Kidney capillary endothelial cell (primary cell): ENCODE data around the gene PCDH11Y.
"Not testable (repeated sequence)": the region's sequence is repeated elsewhere in the genome, so short reads cannot be mapped to it uniquely, and the experiment has no call there.

Source experiments
- DNase-seq: peaks from one replicate; pipeline ENCODE4 v3.0.0-alpha.2; 2018; ENCODE audit warnings: low spot score

Gene PCDH11Y, protein sequence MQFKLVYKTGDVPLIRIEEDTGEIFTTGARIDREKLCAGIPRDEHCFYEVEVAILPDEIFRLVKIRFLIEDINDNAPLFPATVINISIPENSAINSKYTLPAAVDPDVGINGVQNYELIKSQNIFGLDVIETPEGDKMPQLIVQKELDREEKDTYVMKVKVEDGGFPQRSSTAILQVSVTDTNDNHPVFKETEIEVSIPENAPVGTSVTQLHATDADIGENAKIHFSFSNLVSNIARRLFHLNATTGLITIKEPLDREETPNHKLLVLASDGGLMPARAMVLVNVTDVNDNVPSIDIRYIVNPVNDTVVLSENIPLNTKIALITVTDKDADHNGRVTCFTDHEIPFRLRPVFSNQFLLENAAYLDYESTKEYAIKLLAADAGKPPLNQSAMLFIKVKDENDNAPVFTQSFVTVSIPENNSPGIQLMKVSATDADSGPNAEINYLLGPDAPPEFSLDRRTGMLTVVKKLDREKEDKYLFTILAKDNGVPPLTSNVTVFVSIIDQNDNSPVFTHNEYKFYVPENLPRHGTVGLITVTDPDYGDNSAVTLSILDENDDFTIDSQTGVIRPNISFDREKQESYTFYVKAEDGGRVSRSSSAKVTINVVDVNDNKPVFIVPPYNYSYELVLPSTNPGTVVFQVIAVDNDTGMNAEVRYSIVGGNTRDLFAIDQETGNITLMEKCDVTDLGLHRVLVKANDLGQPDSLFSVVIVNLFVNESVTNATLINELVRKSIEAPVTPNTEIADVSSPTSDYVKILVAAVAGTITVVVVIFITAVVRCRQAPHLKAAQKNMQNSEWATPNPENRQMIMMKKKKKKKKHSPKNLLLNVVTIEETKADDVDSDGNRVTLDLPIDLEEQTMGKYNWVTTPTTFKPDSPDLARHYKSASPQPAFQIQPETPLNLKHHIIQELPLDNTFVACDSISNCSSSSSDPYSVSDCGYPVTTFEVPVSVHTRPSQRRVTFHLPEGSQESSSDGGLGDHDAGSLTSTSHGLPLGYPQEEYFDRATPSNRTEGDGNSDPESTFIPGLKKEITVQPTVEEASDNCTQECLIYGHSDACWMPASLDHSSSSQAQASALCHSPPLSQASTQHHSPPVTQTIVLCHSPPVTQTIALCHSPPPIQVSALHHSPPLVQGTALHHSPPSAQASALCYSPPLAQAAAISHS (N-terminal part only)

GRCh38 chrY:5000057-5000456 is at the start of gene PCDH11Y:
PCDH11Y (plus strand) TSS chrY:5000296; CDS start chrY:5057100, 56,804 bp downstream.
- DNase-seq = not testable (repeated sequence)

GRCh38 chrY:4967894-4968293 is 32.2 kb upstream of the PCDH11Y start:
- not testable (repeated sequence) for DNase-seq

DNA sequence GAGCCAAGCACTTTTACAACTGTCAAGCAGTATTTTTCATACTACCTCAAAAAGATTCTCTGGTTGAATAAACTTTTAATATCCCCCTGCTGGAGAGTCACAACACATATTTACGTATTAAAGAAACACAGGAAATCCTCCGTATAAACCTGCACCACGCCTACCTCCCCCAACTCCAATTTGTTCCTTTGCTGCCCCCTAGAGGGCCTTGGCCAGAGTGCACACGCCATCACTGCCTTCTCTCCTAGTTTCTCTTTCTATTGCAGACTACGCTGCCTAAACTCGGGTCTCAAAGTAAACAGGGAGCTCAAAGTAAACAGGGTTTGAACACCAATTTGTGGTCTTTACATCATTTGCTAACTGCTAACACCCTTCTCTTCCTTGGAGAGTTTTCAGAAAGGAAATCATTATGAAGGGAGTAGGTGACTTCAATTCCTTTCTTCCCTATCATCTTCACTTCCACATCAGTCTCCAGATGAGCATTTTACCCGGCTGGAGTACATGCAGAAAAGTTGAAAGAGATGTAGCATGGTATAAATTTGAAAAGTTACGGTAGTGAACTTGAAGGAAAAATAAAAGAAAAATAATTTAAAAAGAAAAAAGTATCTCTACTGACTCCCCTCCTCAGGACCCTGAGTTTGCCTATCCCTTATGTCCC is 8.2 kb upstream of the PCDH11Y start:
- DNase-seq = not testable (repeated sequence)

GRCh38 chrY:4994892-4995291 is 5.2 kb upstream of the PCDH11Y start:
- not testable (repeated sequence) for DNase-seq

GRCh38 chrY:5002476-5003184 is 2.5 kb downstream of the PCDH11Y start:
- DNase-seq = not testable (repeated sequence)

DNA sequence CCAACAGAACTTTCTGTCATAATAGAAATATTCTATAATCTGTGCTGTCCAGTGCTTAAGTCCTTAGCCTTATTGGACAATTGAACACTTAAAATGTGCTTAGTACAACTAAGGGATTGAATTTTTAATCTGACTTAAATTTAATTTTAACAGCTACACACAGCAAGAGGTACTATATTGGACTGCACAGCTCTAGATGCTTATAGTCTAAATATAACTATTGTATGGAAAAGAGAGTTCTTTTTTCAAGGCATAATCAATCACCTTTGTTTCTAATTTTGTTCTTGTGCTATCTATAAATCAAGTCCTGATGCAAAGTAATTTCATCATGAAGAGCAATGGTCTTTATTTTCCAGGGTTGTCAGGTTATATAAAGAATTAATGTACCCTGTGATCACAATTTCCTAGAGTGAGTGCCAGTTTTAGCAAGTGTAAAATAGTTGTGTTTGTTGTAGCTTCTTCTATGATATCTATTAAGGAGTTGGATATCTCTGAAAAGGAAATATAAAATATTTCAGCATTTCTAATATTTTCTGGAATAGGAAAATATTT is 39.0 kb downstream of the PCDH11Y start:
- not testable (repeated sequence) for DNase-seq

DNA sequence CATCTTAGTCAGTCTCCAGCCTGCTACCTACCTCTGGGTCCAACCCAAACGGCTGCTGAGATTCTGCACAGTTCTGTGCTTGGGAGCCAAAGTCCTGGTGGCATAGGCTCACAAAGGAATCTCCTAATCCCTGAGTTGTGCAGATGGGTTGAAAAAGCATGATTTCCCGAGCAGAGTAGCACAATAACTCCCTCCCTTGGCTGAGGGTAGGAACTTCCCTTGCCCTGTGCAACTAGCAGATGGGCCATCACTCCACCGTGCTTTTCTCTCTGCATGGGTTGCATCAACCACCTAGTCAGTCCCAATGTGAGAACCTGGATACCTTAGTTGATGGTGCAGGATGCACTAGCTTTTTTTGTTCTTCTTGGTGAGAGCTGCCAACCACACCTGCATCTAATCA is 82.9 kb downstream of the PCDH11Y start:
- DNase-seq = not testable (repeated sequence)

DNA sequence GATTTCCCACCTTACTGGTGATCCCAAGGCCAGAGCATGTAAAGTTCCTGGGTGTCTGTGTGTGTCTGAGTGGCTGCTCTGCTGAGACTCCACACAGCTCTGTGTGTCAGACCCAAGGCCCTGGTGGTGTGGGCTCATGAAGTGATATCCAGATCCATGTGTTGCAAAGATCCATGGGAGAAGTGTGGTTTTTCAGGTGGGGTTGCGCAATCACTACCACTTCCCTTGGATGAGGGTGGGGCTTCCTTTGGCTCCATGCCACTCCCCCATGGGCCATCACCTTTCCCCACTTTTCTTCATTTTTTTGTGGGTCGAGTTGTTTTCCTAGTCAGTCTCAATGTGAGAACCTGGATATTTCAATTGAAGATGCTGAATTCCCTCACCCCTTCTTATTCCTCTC is 182.9 kb downstream of the PCDH11Y start:
- DNase-seq = not testable (repeated sequence)

- DNase-seq = not testable (repeated sequence)
Measured at GRCh38 chrY:5215116-5215515, 215.0 kb downstream of the PCDH11Y start.

- DNase-seq = not testable (repeated sequence)
Measured at GRCh38 chrY:5324931-5325330, 324.8 kb downstream of the PCDH11Y start.

DNA sequence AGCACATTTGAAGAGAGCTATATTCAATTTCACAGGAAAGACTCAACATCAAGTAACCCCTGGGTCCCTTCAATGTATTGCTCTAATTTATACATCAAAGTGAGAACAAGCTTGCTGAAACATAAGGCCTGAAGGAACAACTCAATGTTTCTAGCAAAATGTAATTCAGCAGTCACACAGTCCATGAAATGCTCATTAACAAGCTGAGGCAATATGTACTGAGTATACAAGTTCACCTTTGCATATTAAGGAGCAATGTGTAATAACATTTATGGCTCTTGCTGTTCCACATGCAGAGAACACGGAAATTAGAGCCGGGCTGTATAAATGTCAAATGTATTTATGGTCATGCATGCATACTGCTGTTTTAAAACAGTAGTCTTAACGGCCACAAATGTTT is 342.1 kb downstream of the PCDH11Y start:
- not testable (repeated sequence) for DNase-seq

- not testable (repeated sequence) for DNase-seq
Measured at GRCh38 chrY:5543705-5544104, 543.6 kb downstream of the PCDH11Y start.

DNA sequence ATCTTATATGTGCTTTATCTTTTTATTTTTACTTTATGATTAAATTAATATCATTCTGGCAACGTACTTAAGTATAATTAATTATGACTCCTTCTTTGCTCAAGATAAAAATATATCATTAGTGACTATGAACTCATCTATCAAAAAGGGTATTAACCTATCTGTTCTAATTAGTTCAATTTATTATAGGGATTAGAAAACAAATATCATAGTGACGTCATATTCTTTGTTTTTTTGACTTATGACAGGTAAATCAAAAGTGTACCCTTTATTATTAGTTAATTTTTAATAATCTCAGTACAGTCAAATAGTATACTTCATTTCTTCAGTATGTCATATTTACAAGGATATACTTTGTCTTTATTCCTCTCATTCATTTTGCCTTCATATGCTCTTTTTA is 638.5 kb downstream of the PCDH11Y start:
- DNase-seq = not testable (repeated sequence)

- not testable (repeated sequence) for DNase-seq
Measured at GRCh38 chrY:5679265-5679664, 679.2 kb downstream of the PCDH11Y start.

DNA sequence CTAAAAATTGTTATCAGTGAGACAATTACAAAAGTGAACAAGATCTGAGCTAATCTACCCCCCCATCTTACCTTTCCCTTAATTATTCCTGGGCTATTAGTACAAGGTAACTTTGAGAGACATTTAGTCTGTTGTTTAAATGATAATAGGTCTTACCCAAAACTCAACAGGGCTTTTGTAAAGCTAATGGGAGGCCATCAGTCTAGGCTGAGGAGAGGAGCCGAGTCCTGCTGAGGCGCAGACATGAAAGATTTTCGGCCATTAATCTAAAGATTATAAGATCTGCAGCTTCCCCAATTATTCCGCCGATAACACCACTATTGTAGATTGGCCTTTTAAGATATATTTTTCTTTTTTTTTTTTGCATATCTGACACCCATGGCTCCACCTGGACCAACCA is 708.6 kb downstream of the PCDH11Y start:
- DNase-seq = not testable (repeated sequence)

DNA sequence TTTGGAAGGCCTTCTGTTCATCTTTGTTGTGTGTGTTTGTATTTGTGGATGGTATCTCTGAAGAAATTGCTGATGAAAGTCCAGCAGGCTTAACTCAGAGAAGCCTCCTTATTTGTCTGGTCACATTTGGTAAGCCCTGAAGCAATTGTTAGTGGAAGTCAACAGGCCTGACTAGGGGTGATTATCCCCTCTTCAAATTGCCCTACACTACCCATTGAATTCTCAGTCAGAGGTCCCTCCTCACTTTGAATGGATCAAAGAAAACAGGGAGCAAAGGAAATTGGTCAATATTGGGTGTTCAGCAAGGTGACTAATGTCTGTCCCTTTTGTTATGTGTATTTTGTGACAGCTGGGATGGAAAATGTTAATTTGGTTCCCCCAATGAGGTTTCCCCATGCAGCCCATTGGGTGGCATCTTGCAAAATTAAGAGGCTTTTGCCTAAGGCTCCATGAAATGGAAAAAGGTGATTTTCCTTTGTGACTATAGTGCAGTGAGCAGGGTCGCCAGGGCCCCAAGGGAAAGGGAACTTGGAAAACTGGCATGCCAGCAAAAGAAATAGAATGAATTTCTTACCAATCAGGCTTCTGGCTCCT is 709.8 kb downstream of the PCDH11Y start:
- not testable (repeated sequence) for DNase-seq

DNA sequence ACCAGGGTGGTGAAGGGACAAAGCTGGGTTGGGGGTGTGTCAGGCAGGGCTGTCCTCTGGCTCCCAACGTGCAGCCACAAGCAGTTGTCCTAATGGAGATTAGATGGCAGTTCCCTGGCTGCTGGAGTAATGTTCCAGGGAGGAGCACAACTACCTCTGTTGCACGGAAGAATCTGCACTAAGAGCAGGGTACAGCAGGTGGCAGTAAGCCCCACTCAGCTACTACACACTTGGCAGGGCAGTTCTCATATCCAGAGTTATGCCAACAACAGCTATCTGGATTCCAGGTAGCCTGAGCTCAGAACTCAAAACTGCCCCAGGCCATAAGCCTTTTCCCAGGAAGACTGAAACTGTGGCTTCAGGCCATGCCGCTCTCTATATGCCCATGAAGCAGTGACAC is 761.3 kb downstream of the PCDH11Y start:
- DNase-seq = not testable (repeated sequence)

- not testable (repeated sequence) for DNase-seq
Measured at GRCh38 chrY:5776485-5776884, 776.4 kb downstream of the PCDH11Y start.
